K562 (cell line): ENCODE measurements around the gene FBXL2. TPM values are rescaled to one million over a fixed set of nuclear protein-coding genes. Genes with fewer than 3 reads are reported as not detected.

Experiments
- ATAC-seq: fragments of 200-7000 bp; cut with Tn5 transposase; 3 replicates; pipeline ENCODE4 v1.9.1; 2020; ENCODE audit warnings: moderate library complexity
- BruUV-seq: library from RNA; stranded (reverse); fragments of 400-500 nt; replicated peaks from 2 replicates; lab custom pipeline; 2021; lab: Mats Ljungman, UMichigan
- CTCF ChIA-PET: fragments of 300-600 bp; formaldehyde crosslinking; extraction: SDS; loops from one replicate; lab custom pipeline; 2021; ENCODE audit warnings: low intra/inter-chr PET ratio; lab: Yijun Ruan, JAX
- POLR2A ChIA-PET: fragments of 300-600, 350-650 bp; sonication (Branson Sonifier 250); formaldehyde crosslinking; extraction: SDS; loops from one replicate; lab custom pipeline; 2021; ENCODE audit warnings: antibody characterized with exemption, inconsistent platforms; lab: Yijun Ruan, JAX
- DNase-seq, 4 experiments: peaks; one replicate each; pipeline versions ENCODE4 v3.0.0 to v3.0.0-alpha.2; 2011 to 2018; ENCODE audit warnings: low spot score in 3 of 4, mixed read lengths in 3 of 4; ENCODE audit errors: extremely low read depth in 1 of 4
- FAIRE-seq: peaks from 2 replicates; lab custom pipeline; 2011; peaks lifted over from hg19 to GRCh38; lab: Jason Lieb, UNC
- H2AFZ ChIP-seq: 2 replicates; pipeline ENCODE4 v1.6.0; 2011; ENCODE audit warnings: low read depth, low read length, control low read depth, inconsistent platforms
- H3K27ac ChIP-seq: fragments of 200-600 bp; 3 replicates; pipeline ENCODE4 v1.8.0; 2011; ENCODE audit warnings: low read depth, mild to moderate bottlenecking, control low read depth, inconsistent platforms, low read length, moderate library complexity, mixed read lengths; ENCODE audit errors: extremely low read depth
- H3K27me3 ChIP-seq, 2 experiments: fragments of 300-600 bp in 1 of 2; 2 replicates in 1 of 2; 3 replicates in 1 of 2; pipeline versions ENCODE4 v1.6.0 to v1.8.0; 2011; ENCODE audit warnings: inconsistent platforms in 2 of 2, low read length in 2 of 2, mild to moderate bottlenecking in 1 of 2, mixed read lengths in 1 of 2, moderate library complexity in 1 of 2; ENCODE audit not compliant: control insufficient read depth in 2 of 2, insufficient read depth in 2 of 2
- H3K36me3 ChIP-seq: fragments of 300-600 bp; 3 replicates; pipeline ENCODE4 v1.8.0; 2011; ENCODE audit warnings: mild to moderate bottlenecking, low read length, inconsistent platforms; ENCODE audit not compliant: control insufficient read depth, insufficient read depth
- H3K4me1 ChIP-seq, 2 experiments: fragments of 200-600 bp in 1 of 2; replicated peaks in 1 of 2; 2 replicates in 1 of 2; 3 replicates in 1 of 2; pipeline versions ENCODE4 v1.5.1 to v1.8.0; 2011; ENCODE audit warnings: inconsistent platforms in 2 of 2, low read length in 2 of 2, mild to moderate bottlenecking in 1 of 2, mixed read lengths in 1 of 2, moderate library complexity in 1 of 2; ENCODE audit not compliant: control insufficient read depth in 2 of 2, insufficient read depth in 2 of 2
- H3K4me2 ChIP-seq: 2 replicates; pipeline ENCODE4 v1.6.1; 2011; ENCODE audit warnings: low read length, control low read depth, inconsistent platforms, mixed read lengths; ENCODE audit not compliant: insufficient read depth
- H3K4me3 ChIP-seq: fragments of 200-600 bp; sonication (generic), shearing (Covaris generic); 2 replicates; pipeline ENCODE4 v1.5.1; 2016; ENCODE audit warnings: control low read depth, inconsistent platforms
- H3K79me2 ChIP-seq: fragments of 200-600 bp; 3 replicates; pipeline ENCODE4 v1.8.0; 2011; ENCODE audit warnings: low read length, inconsistent platforms; ENCODE audit not compliant: control insufficient read depth, insufficient read depth
- H3K9ac ChIP-seq, 2 experiments: 2 replicates each; pipeline versions ENCODE4 v1.6.0 to v1.6.1; 2011; ENCODE audit warnings: low read depth in 2 of 2, low read length in 2 of 2, control low read depth in 1 of 2, inconsistent platforms in 1 of 2, mild to moderate bottlenecking in 1 of 2, mixed read lengths in 1 of 2; ENCODE audit not compliant: insufficient read depth in 1 of 2
- H3K9me1 ChIP-seq: one replicate; pipeline ENCODE4 v1.6.0; 2011; ENCODE audit warnings: inconsistent platforms, mild to moderate bottlenecking, low read length, moderate library complexity; ENCODE audit not compliant: control insufficient read depth, insufficient read depth
- H3K9me3 ChIP-seq: replicated peaks from 2 replicates; pipeline ENCODE4 v1.5.1; 2011; ENCODE audit warnings: low read depth, low read length, inconsistent platforms; ENCODE audit not compliant: control insufficient read depth, insufficient read depth
- H4K20me1 ChIP-seq: replicated peaks from 2 replicates; pipeline ENCODE4 v1.6.1; 2011; ENCODE audit warnings: low read length, inconsistent platforms, mixed read lengths; ENCODE audit not compliant: control insufficient read depth, insufficient read depth
- PRDM10 ChIP-seq: fragments of 450-650 bp; IDR thresholded peaks from 2 replicates; pipeline ENCODE4 v1.6.1; 2018; ENCODE audit not compliant: partially characterized antibody
- RAD21 ChIP-seq, 2 experiments: fragments of 250-450 bp in 1 of 2; fragments of 450-650 bp in 1 of 2; sonication (Bioruptor Pico) in 1 of 2; formaldehyde crosslinking in 1 of 2; IDR thresholded peaks in 1 of 2; conservative IDR thresholded peaks in 1 of 2; 2 replicates each; pipeline versions ENCODE4 v1.4.0 to v1.8.0; 2020 to 2022; ENCODE audit warnings: mild to moderate bottlenecking in 2 of 2, moderate library complexity in 1 of 2
- SRSF1 ChIP-seq: fragments of 200-400 bp; formaldehyde crosslinking; IDR thresholded peaks from 2 replicates; pipeline ENCODE4 v1.6.1; 2017; ENCODE audit warnings: mild to moderate bottlenecking, low read depth, low read length, moderate library complexity
- TAF9B ChIP-seq: fragments of 450-650 bp; IDR thresholded peaks from 2 replicates; pipeline ENCODE4 v1.6.1; 2018; ENCODE audit warnings: mild to moderate bottlenecking; ENCODE audit not compliant: partially characterized antibody
- WGBS: fragments of 100-300 bp; shearing (Covaris generic); methylation state at CpG from one replicate; pipeline ENCODE4 v1.1.6; 2016; ENCODE audit warnings: low coverage, mixed read lengths; ENCODE audit not compliant: insufficient coverage; ENCODE audit errors: missing lambda C conversion rate; 5-methylcytosine and 5-hydroxymethylcytosine counted together
- in situ Hi-C: fragments of 300-500 bp; cut with MboI; formaldehyde crosslinking; loops from 4 replicates; pipeline ENCODE4 v1.15.0; 2018; ENCODE audit warnings: inconsistent platforms, mixed read lengths
- intact Hi-C: fragments of 100-400 bp; cut with micrococcal nuclease; formaldehyde crosslinking; loops from 2 replicates; pipeline ENCODE4 v1.14.2; 2022
- polyA plus RNA-seq, 8 experiments: library from polyadenylated mRNA; depleted of rRNA in 4 of 8; stranded (reverse) in 5 of 8; unstranded in 3 of 8; fragments of >200 nt; fragmentation: Nextera tagmentation in 2 of 8; fragmentation: Illumina TruSeq in 1 of 8; extraction: Ambion mirVana in 2 of 8; extraction: Trizol in 1 of 8; gene quantifications; 2 replicates each; pipeline versions ENCODE4 v1.2.1 to v1.2.3, GENCODE V29; 2011 to 2014; ENCODE audit warnings: inconsistent platforms in 1 of 8, missing spikeins in 1 of 8
- total RNA-seq, 7 experiments: library from RNA; depleted of rRNA in 6 of 7; stranded (reverse); fragments of >200 nt in 6 of 7; fragmentation: Illumina TruSeq in 2 of 7; extraction: Trizol in 2 of 7; gene quantifications; 2 replicates each; pipeline versions ENCODE4 v1.2.1 to v1.2.3, GENCODE V29; 2011 to 2021; ENCODE audit warnings: low replicate concordance in 1 of 7
- TF ChIP-seq, protein P1 (sequence below), 3 experiments: IDR thresholded peaks in 2 of 3; conservative IDR thresholded peaks in 1 of 3; 2 replicates each; pipeline ENCODE4 v1.5.1; 2011 to 2012; ENCODE audit warnings: low read length in 3 of 3, mild to moderate bottlenecking in 3 of 3, control low read depth in 2 of 3, improper control_type of control experiment in 1 of 3, inconsistent platforms in 1 of 3, low read depth in 1 of 3, mixed read lengths in 1 of 3, moderate library complexity in 1 of 3; ENCODE audit not compliant: insufficient read depth in 2 of 3
- TF ChIP-seq, protein P2 (sequence below): fragments of 150-350 bp; conservative IDR thresholded peaks from 2 replicates; pipeline ENCODE4 v1.6.1; 2014; ENCODE audit warnings: low read length

Gene FBXL2
- total and polyA plus RNA-seq, 9 of the 15 experiments (the other 6 are each of a cell fraction or from before 2014, with no cell fraction given), result 1.3 to 6.9 (median 1.9) TPM

DNA sequence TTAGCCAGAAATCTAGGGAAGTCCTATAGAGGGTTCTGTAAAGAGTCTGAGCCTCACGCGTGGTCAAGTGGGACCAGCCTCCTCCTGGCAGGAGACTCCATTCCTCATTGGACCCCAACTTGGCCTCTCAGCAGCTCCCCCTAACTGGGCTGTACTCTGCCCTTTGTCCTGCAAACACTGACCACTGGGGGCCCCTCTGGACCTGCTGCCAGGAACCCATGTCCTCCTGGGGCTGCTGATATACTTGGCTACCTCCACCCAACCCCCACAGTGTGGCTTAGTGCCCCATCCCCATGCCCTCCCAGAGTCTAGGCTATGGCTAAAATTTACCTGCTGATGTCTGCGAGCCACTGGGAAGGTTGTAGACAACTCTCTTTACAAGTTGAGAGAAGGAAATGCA, 100.2 kb downstream of the FBXL2 start:
- Histone ChIP-seq H4K20me1 (no peaks in the 10 kb centered on the region), H3K9me1 (no peaks in the 10 kb centered on the region), H3K9ac (no peak overlapping the region), H3K9me3 (no peaks in the 10 kb centered on the region), H2AFZ (no peak overlapping the region), H3K4me1 (no peaks in the 10 kb centered on the region; a peak in 2 of 5 replicates), H3K79me2 (no peaks in the 10 kb centered on the region), H3K4me2 (no peak overlapping the region), H3K36me3 (no peaks in the 10 kb centered on the region), H3K4me3 (no peak overlapping the region), H3K27me3 (no peaks in the 10 kb centered on the region), H3K27ac (no peak overlapping the region)
- intact Hi-C loops, result loop anchor here (2.0 kb wide), 1 partner anchor 409 kb away; no protein-coding TSS in a partner anchor
- CTCF ChIA-PET, result no interaction called here
- 62% methylated on average over 3 of the region's 3 CpGs for WGBS
- ATAC-seq (peak; percentile 85), FAIRE-seq (no peak)
- in situ Hi-C loops, result loop anchor here (10.0 kb wide), 1 partner anchor 423 kb away; the partner anchor contains the start of gene CCR4
- no TSS peak for BruUV-seq
- TF ChIP-seq, protein P1, sequence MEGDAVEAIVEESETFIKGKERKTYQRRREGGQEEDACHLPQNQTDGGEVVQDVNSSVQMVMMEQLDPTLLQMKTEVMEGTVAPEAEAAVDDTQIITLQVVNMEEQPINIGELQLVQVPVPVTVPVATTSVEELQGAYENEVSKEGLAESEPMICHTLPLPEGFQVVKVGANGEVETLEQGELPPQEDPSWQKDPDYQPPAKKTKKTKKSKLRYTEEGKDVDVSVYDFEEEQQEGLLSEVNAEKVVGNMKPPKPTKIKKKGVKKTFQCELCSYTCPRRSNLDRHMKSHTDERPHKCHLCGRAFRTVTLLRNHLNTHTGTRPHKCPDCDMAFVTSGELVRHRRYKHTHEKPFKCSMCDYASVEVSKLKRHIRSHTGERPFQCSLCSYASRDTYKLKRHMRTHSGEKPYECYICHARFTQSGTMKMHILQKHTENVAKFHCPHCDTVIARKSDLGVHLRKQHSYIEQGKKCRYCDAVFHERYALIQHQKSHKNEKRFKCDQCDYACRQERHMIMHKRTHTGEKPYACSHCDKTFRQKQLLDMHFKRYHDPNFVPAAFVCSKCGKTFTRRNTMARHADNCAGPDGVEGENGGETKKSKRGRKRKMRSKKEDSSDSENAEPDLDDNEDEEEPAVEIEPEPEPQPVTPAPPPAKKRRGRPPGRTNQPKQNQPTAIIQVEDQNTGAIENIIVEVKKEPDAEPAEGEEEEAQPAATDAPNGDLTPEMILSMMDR (IDR thresholded peaks at IDR 0.05 in 2 of 3, conservative IDR thresholded peaks at IDR 0.05 in 1 of 3; ENCODE audit: insufficient read depth in 2 of 3, low read depth in 1 of 3, low read length in 3 of 3), result peak; percentile 49 to 90 (median 63)
- no peak for TF ChIP-seq PRDM10
- TF ChIP-seq, protein P2, sequence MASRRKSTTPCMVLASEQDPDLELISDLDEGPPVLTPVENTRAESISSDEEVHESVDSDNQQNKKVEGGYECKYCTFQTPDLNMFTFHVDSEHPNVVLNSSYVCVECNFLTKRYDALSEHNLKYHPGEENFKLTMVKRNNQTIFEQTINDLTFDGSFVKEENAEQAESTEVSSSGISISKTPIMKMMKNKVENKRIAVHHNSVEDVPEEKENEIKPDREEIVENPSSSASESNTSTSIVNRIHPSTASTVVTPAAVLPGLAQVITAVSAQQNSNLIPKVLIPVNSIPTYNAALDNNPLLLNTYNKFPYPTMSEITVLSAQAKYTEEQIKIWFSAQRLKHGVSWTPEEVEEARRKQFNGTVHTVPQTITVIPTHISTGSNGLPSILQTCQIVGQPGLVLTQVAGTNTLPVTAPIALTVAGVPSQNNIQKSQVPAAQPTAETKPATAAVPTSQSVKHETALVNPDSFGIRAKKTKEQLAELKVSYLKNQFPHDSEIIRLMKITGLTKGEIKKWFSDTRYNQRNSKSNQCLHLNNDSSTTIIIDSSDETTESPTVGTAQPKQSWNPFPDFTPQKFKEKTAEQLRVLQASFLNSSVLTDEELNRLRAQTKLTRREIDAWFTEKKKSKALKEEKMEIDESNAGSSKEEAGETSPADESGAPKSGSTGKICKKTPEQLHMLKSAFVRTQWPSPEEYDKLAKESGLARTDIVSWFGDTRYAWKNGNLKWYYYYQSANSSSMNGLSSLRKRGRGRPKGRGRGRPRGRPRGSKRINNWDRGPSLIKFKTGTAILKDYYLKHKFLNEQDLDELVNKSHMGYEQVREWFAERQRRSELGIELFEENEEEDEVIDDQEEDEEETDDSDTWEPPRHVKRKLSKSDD, result no peak
- TF ChIP-seq TAF9B, result no peak
- TF ChIP-seq RAD21 (CRISPR knock-in tag; conservative IDR thresholded peaks at IDR 0.05 in 1 of 2, IDR thresholded peaks at IDR 0.05 in 1 of 2), result peak; percentile 6 to 53; a peak in 2 of 4 replicates
- TF ChIP-seq SRSF1, result no peak
- TF ChIP-seq, all 486 proteins: peak for 2
- POLR2A ChIA-PET, result no interaction called here
- peak in 1 of 4 experiments; percentile 40 for DNase-seq
